ENCODE data around the gene ACER2. TPM values are rescaled to one million over a fixed set of nuclear protein-coding genes. Genes with fewer than 3 reads are reported as not detected.

The ACER2 gene
- total RNA-seq, 1 donor from 2014 or later, result 4.1 TPM

DNA sequence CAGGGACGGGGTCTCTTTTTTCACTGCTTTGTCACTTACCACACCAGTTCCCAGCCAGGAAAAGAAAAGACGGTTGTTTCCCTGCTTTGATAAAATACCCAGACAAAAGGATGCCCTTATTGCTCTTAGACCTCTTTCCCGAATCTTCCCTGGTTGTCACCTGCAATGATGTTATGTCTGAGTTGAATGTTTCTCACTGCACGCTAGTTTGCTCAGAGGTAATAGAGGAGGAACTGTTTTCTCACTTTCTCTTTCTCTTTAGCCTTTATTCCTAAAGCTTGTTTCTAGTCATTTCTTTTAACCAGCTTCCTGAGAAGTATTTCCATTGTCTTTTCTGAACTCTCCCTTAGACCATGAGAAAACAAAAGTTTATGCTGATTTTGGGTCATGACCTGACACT lies 32.9 kb downstream of the ACER2 start:
- no peak for DNase-seq (ENCODE audit: low spot score)
- intact Hi-C loops (cut with DNase I), result no loop called here

DNA sequence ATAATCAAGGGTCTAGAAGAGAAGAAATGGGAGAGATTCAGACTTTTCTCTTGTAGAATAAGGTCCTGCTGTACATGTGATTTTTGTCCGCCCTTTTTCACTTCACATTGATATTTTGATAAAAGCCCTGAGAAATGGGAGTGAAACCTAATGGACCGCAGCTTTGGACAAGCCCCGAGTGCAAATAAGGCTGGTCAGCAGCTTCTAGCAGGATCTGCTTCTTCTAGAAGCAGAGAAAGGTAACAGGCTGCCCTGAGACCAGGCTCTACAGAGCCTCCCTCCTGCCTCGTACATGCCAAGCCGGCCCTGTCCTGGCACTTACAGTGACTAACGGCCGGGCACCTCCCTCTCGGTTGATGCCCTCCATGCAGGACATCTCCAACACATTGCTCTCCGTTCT lies 33.4 kb downstream of the ACER2 start:
- DNase-seq (ENCODE audit: low spot score), result no peak
- intact Hi-C loops (cut with DNase I), result no loop called here

DNA sequence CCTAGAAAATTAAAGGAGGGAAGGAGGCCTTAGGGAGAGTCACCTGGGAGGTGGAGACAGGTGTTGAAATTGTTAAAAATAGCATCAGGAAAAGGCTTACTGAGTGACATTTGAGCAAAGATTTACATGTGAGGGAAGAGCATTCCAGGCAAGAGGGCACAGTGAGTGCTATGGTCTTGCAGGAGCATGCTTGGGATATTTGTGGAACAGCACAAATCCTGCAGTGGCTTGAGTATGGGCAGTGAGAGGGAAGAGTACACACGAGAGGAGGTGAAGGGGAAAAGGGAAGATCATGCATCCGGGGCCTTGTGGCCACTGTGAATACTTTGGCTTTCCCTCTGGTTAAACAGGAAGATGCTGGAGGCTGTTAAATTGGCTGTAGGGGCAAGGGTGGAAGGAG lies 36.6 kb downstream of the ACER2 start:
- intact Hi-C loops (cut with DNase I), result no loop called here
- no peak for DNase-seq (ENCODE audit: low spot score)

DNA sequence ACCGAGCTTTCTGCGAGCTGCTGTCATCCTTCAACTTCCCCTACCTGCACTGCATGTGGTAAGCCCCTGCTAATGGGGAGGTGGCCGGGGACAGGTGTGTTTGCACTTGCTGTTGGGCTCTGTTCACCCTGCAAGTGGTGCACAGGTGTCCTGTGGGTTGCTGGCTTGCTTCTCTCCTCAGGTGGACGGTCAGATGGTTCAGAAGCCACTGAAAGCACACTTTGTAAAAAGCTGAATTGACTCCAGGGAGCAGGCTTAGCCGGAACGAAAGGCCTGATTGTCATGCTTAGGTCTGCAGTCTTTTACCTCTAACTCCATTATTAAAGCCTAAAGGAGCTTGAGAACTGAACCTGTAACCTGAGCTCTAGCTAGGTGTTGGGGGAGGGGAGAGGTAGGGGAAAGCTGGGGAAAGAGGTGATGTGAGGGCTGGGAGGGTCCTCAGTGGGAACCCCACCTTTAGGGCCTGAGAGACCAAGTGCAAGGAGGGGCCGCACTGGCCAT lies 37.6 kb downstream of the ACER2 start:
- no peak for DNase-seq (ENCODE audit: low spot score)
- intact Hi-C loops (cut with DNase I), result no loop called here

DNA sequence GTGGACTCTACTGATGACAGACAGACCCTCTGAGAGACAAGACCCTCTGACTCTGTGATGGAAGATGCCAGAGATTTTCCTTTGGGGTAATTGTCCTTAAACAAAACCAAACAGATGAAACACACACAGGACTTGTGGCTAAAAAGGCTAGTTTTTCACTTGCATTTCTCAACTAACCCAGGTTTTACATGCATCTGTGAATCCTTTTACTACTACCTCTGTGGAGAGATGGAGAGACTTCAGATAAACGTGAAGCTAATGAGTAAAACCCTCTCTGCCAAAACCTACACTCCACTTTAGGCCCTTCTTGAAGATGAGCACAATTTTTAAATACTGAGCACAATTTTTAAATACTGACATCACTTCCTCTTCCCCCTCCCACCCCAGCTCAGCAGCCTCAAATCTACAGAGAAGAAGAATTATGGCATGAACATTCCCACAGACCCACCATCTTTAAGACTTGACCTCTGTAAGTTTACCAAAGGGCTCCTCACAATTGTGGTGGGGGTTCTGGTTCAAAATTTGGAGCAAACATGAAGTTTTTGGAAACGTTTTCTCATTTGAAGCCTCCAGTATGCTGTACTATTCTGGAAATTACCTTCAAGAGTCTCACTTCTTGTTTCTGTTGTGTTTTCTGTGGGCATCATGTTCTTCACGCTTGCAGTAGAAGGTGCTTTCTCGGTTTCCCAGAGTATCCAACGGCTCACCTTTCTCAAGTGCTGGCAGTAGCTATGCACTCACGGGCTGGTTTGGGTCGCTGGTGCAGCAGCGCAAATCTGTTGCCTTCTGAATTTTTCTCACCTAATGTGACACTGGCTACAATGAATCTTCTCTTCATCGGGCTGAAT lies 42.7 kb downstream of the ACER2 start:
- DNase-seq (ENCODE audit: low spot score), result no peak
- intact Hi-C loops (cut with DNase I), result loop anchor here (10.0 kb wide), 2 partner anchors 217 to 347 kb away; partner anchors contain the start of genes DENND4C and HAUS6

DNA sequence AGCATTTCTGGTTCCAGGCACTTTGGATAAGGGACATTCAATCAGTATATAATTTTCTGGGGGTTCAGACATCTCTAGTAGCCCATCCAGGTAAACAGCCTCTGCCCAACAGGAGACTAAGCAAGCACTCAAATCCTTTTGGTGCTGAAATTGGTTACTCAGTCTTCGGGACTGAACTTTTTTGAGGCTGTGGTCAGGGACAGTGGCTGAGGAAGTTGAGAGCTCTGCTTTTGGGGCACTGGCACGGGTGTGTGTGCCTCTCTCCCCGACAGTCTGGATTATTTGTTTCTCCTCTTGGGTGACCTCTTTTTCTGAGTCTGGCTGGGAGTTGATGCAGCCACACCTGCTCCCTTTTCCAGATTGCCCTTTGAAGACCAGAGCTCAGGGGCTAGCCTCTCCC lies 47.6 kb downstream of the ACER2 start:
- intact Hi-C loops (cut with DNase I), result loop anchor here (2.0 to 10.0 kb wide), 5 partner anchors 48 to 408 kb away; partner anchors contain the start of genes ACER2, DENND4C, HAUS6 and RPS6
- DNase-seq (ENCODE audit: low spot score), result no peak

DNA sequence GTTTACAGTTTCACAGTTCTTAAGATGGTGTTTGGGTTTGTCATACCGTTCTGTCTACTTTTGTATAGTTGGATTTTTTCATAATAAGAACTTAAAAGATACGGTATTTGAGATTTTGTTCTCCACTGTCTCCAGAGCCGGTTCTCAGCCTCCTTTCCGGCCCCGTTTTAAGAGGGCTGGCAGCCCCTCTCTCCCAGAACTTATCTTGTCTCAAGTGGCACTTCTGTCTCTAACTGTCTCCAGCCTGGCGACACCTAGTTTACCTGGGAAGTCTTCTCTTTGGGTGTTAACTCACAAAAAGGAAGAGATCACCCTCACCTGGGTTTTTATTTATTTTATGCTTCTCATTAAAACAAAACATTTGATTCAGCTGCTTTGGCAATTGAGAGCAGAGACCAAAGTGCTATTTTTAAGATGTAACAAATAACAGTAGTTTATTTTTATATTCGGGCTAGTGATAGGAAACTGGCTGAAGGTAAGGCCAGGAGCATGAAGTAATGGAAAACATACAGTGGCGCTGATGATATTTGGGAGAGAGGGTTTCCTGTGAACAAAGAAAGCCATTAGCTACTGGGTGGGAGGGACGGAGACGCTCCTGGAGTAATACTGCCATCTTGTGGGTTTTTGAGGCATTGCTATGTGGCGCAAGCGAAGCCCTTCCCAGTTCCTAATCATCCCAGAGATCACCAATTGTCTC lies 48.3 kb downstream of the ACER2 start:
- intact Hi-C loops (cut with DNase I), result loop anchor here (2.0 to 10.0 kb wide), 5 partner anchors 48 to 408 kb away; partner anchors contain the start of genes ACER2, DENND4C, HAUS6 and RPS6
- DNase-seq (ENCODE audit: low spot score), result no peak

DNA sequence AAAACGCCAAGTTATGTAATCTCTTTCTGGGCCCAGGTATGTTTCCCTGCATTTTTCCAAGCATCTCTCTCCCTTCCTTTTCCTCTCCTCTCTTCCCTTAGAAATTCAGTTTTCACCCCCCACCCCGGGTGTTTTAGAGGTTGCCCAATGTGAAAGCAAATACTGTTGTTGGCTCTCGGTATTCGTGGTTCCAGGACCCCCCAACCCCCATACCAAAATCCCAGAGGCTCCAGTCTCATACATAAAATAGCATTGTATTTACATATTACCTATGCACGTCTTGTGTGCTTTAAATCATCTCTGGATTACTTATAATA lies 48.8 kb downstream of the ACER2 start:
- intact Hi-C loops (cut with DNase I), result loop anchor here (2.0 to 10.0 kb wide), 5 partner anchors 49 to 409 kb away; partner anchors contain the start of genes ACER2, DENND4C, HAUS6 and RPS6
- no peak for DNase-seq (ENCODE audit: low spot score)

DNA sequence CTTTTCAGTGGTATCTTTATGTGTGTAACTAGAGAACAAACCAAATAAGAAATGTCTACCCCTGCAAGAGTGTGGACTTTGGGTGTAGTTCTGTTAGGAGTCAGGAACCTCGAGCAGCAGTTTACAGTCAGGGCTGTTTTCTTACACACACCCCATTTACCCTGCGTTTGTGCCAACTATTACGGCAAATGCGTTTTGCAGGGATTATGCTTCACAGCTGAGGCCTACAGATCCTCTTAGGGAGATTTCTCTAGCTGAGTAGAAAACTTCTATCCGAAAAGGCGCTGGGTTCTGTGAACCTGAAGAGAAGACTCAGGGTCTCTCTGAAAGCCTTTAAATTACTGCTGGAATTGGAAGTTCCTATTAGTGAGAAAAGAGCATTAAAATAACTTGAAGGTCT lies 51.4 kb downstream of the ACER2 start:
- no peak for DNase-seq (ENCODE audit: low spot score)
- intact Hi-C loops (cut with DNase I), result no loop called here

DNA sequence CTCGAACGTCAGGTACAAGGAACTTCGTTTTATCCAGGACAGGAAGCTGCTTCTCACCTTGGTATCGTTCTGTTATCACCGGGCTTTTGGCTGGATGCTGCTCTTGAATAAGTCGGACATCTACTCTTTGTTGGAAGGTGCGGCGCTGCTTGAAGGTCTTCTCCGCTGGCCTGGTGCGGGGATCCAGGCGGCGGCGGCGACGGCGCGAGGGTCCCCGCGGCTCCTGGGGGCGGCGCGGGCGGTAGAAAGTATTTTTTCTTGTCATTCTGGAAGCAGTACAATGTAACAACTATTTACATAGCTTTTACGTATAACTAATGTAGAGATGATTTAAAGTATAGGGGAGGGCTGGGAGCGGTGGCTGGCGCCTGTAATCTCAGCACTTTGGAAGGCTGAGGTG lies 52.3 kb downstream of the ACER2 start:
- intact Hi-C loops (cut with DNase I), result no loop called here
- no peak for DNase-seq (ENCODE audit: low spot score)

DNA sequence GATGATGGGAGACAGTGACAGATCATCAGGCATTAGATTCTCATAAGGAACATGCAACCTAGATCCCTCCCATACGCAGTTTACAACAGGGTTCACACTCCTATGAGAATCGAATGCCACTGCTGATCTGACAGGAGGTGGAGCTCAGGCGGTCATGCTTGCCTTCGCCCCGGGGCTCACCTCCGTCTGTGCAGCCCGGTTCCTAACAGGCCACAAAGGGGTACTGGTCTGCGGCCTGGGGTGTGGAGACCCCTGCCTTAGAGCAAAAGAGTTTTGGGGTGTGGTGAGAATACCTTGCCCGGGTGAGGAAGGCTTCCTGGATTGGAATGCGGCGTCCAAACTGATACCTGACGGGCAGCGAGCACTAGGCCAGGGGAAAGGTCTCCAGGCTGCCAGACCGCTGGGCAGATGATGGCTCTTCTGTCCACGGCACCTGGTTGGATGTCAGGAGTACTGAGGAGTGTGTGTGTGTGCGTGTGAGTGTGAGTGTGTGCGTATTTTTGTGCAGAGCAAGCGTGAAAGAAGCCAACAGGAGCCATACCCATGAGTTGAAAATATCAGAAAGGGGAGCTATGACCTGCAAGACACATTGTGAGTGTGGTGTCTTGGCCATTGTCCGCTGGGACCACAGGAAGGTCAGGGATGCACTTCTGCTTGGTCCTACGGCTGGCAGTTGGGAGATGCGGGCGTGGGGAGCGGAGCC lies 55.4 kb downstream of the ACER2 start:
- intact Hi-C loops (cut with DNase I), result no loop called here
- peak; percentile 29 for DNase-seq (ENCODE audit: low spot score)

DNA sequence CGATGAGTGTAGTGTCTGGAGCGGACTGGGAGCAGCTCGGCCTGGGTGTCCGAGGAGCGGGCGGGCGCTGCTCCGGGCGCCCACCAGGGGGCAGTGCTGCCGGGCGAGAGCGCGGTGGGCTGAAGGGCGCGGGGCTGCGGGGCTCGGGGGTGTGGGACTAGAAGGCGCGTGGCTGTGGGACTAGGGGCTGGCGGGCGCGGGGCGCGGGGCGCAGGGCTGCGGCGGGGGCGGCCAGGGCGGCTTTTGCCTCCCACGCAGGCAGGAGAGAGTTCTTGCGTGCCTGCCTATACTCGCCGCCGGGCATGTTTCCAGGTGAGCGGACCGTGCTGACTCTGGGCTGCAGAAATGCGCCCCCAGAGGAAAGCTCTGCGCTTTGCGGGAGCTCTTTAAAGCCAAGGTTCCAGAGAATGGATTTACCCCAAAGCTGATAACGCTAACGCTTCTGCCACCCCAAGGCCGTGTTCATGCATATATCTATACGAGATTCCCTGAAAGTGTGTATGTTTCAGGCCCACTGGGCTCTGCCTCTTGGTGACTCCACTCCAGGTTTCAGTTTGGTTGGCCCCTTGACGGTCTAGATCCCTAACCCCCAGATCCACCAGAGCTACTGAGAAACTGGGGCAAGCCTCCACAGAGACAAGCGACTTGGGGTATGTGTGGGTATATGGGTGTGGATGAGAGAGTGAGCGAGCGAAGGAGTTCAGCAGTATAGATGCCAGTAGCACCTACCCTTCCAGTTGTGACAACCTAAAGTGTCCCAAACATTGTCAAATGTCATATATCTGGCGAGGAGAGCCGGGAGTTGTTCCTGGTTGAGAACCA lies 56.2 kb downstream of the ACER2 start:
- peak; percentile 81 for DNase-seq (ENCODE audit: low spot score)
- intact Hi-C loops (cut with DNase I), result no loop called here

DNA sequence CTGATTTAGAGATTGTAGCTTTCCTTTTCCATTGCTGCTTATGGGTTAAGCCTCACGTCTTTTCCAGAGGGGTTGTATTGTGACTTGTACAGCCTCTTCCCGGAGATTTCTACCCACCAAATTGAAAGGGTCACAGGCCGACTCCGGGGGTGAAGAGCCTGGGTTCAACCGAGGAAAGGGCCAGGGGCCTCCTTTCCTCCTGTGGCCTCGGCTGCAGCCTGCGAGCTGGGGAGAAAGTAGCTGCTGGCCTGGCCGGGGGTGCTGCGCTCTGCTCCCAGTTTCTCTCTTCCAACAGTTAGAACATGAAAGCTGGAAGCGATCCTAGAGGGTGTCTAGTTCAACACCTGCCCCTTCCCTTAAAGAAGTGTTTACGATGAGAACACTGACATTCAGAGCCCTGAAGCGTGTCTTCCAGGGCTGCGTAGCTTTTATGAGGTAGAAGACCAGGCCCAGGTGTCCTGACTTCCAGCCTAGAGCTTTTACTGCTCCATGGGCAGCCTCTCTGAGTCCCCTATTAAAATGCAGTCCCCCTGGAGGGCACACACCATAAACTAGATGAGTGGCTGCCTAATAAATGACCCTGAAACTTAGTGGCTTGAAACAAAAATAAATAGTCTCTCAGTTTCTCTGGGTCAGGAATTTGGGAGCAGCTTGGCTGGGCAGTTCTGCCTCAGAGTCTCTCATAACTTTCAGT lies 56.9 kb downstream of the ACER2 start:
- intact Hi-C loops (cut with DNase I), result no loop called here
- DNase-seq (ENCODE audit: low spot score), result peak; percentile 44

DNA sequence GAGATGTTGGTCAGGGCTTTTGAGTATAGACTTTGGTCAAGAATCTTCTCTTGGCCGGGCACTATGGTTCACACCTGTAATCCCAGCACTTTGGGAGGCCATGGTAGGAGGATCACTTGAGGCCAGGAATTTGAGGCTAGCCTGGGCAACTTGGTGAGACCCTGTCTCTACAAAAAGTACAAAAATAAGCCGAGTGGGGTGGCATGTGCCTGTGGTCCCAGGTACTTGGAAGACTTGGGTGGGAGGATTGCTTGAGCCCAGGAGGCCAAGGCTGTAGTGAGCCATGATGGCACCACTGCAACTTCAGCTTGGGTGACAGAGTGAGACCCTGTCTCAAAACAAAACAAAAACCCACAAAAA lies 57.5 kb downstream of the ACER2 start:
- DNase-seq (ENCODE audit: low spot score), result peak; percentile 35
- intact Hi-C loops (cut with DNase I), result no loop called here

DNA sequence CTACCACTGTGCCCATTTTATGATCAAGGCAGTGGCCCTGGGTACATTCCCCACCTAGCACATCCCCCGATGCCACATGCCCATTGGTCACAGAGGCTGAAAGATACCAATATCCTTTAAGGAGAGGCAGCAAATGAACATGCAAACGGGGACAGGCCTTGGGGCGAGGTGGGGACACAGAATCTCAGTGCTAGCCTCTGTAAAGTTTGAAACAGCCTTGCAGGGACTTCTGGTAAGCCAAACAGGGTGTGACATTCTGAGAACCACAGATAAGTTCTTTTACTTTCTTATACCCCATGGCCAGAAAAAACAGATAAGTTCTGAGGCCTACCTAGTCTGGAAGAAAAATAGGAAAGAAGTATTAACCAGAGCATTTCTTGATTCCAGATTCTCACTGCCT lies 60.5 kb downstream of the ACER2 start:
- DNase-seq (ENCODE audit: low spot score), result peak; percentile 43
- intact Hi-C loops (cut with DNase I), result no loop called here

DNA sequence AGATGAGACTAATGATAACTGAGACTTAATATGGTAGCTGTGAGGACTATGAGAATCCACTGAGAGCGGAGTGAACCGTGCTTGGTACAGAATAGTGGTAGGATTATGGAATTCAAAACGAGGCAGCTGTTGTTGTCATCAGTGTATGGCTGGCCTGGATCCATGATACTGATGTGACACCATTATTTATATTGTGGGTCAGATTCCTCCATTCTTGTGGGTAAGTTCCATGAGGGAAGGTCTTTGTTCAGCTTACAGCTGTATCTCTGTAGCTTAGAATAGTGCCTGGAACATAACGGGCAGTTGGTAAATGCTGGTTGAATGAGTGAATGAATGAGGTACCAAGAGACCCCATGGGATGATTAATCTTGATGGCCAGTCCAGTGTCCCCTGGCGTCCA lies 61.8 kb downstream of the ACER2 start:
- no peak for DNase-seq (ENCODE audit: low spot score)
- intact Hi-C loops (cut with DNase I), result no loop called here

DNA sequence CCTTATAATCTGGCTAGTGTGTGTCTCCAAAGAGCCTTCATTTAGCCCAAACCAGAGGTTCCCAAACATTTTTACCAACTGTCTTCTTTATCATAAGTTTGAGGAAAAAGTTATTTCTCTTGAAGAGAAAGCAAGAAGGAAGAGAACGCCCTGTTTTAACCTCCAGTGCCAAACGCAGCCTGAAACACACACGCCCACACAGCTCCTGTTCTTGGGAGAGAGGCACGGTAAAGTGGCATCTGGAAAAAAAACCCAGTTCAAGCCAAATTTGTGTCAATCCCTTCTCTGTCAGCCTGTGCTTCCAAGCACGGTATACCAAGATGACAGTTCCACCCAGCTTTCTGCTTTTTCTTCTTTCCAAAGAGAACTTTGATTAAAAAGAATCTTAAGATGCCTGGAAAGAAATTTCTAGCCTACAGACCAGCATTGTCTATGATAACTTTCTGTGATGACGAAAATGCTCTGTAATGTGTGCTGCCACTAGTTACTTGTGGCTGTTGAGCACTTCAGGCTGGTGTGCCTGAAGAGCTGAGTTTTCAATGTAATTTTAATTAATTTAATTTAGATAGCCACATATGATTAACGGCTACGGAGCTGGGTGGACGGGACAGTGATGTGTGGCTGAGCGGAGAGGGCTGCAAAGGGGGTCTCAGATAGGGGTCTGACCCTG lies 62.3 kb downstream of the ACER2 start:
- DNase-seq (ENCODE audit: low spot score), result peak; percentile 57
- intact Hi-C loops (cut with DNase I), result no loop called here

Measured in cardiac septum (tissue), 1 donor.